Activated CD4-positive, CD25-positive, alpha-beta regulatory T cell (primary cell): ENCODE results near the gene MDFIC.
"Not testable (repeated sequence)": the region's sequence is repeated elsewhere in the genome, so short reads cannot be mapped to it uniquely, and the experiment has no call there.

Experiments
- DNase-seq, 4 experiments: peaks; one replicate each; lab custom pipeline; 2025; lab: John Stamatoyannopoulos, UW

Gene MDFIC, protein sequence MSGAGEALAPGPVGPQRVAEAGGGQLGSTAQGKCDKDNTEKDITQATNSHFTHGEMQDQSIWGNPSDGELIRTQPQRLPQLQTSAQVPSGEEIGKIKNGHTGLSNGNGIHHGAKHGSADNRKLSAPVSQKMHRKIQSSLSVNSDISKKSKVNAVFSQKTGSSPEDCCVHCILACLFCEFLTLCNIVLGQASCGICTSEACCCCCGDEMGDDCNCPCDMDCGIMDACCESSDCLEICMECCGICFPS

DNA sequence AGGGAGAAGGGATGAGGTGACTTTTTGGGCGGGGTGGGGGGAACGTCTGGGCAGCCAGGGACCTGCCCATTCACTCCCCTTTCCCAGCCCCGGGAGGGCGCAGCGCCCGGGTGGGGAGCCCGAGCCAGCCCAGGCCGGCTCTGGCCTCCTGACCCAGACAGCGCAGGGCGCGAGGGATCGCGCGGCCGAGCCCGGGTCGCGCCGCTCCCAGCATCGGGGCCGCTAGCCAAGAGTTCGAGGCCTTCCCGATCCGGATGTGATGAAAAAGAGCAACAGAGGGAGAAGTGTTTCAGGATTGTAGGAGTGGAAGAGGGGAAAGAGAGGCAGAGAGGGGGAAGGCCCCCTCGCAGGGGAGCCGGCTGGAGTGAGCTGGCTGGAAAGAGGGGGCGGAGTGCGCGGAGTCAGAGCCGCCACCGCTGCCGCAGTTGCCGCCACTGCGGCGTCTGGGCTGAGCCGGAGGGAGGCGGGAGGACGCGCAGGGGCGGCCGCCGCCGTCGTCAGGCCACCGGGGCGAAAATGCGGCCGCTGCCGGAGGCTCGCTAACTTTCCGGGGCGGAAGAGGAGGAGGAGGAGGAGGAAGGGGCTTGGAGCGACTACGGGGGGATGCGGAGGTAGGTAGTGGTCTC lies at the start of gene MDFIC:
TSS of gene MDFIC (plus strand) at position 69 of the 626 bp plus-strand sequence. CDS start 940 bp downstream, outside the sequence.
- peak; percentile 32 to 38 (median 34) for DNase-seq

DNA sequence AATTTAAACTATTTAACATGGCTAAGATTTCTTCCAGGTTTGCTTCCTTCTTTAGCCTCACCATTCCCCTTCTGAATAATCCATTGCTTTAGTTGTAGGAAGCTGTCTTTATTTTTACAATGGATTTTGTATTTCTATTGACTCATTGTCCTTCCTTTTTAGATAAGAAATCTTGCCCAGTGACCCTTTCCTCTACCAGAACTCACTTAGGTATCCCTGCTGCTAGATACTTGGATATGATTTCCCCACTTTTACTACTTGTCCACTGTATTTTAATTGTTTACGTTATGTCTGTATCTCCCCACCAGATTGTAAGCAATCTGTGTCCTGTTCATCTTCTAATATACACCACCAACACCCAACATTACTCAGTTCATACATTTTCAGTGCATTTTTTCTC lies 47.7 kb upstream of the MDFIC start:
- no peak for DNase-seq

DNA sequence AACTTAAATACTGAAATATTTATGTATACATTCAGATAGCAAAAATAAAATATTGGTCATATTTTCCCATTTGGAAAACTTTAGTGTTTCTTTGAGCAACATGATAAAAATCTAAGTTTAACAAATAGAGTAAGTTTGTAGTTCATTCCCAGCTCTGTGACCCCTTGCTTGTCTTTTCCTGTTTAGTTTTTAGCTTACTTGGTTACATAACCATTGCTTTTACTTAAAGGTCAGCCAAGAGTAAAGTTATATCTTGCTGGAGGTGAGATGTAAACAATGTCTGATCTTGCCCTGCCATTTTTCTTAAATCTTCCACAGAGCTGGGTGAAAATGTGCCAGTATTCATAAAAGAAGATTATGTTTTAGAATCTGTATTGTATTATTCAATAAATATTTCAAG lies 46.7 kb upstream of the MDFIC start:
- DNase-seq: no peak

DNA sequence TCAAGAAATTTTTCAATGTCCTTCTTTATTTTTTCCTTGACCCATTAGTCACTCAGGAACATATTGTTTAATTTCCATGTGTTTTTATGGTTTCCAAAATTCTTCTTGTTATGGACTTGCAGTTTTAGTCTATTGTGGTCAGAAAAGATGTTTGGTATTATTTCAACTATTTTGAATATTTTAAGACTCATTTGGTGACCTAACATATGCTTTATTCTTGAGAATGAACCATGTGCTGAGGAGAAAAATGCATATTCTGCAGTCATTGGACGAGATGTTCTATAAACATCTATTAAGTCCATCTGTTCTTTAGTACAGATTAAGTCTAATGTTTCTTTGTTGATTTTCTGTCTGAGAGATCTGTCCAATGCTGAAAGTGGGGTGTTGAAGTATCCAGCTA lies 42.3 kb upstream of the MDFIC start:
- no peak for DNase-seq

DNA sequence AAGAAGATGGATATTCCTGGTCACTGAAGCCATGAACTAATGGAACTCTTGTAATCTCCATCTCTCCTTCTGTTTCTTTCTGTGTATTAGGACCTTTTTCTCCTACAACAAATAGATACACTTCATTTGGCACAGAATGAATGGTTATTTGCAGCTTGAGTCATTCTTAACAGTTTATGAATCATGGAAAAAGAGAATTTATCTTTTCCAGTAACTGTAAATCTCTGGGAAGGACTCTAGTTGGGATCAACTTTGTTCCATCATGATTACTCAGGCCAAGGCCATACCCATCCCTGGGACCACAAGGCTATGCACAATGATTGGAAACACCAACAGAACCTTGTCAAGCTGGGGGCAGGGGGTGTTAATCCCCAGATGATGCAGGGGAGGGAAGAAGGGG lies 36.1 kb upstream of the MDFIC start:
- DNase-seq: no peak

DNA sequence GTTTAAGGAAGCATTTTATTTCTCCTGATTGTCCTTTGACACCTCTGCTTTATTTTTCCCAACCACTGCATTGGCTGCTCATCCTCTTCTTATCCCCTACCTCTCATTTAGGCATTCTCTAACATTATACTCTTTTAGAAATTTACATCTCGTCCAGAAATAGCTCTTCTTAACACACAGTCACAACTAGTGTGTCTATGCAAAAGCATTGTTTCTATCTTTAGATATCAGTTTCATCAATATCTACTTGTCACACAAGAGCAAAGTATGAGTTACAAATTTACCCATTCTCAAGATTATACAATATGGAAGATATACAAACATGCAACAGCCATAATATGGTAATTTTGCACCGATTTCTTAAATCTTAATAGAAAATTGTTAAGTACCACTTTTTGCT lies 35.7 kb upstream of the MDFIC start:
- DNase-seq: no peak

DNA sequence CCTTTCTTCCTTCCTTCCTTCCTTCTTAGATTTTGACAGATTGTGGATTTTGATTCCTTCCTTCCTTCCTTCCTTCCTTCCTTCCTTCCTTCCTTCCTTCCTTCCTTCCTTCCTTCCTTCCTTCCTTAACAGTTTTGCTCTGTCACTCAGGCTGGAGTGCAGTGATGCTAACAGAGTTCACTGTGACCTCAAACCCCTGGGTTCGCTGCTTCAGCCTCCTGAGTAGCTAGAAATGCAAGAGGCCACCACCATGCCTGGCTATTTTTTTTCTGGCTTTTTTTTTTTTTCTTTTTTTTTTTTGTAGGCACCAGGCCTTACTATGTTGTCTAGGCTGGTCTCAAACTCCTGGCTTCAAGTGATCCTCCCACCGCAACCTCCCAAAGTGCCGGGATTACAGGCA lies 32.8 kb upstream of the MDFIC start:
- not testable (repeated sequence) for DNase-seq

DNA sequence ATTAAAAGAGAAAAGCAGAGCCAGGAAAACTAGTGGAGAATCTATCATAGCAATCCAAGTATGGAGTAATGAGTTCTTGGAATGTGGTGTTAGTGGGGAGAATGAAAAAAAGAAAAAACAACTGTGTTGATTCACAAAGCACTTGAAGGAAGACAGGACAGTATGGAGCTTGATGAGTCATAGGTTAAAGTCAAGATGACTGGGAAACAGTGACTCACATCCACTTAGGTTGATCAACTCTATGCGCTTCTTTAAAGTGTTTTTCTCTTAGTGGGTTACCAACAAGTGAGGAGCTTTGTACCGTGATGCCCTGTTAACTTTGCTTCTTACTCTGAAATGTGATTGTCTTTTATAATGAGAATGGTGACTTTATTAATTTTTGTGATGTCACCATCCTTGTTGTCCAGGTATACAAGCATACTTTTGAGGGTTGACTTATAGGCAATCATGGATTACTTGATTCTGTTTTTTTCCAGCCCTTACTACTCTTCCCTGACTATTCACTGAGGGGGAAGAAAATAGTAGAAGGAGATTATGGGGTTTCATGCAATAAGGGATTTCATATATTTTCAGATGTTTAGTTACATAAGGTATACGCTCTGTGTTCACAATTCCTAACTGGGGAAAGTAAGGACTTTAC lies 32.1 kb upstream of the MDFIC start:
- DNase-seq: no peak

DNA sequence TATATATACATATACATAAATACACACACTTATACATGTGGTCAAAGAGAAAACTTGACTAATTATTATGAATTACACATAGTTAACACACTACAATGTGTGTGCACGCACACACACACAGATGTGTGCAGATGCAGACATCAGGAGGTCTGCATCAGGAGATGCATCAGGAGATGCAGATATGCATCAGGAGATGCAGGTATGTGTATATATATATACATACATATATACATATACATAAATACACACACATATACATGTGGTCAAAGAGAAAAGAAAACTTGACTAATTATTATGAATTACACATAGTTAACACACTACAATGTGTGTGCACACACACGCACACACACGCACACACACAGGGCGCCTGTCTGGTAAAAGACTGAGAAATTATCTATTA lies 31.3 kb upstream of the MDFIC start:
- DNase-seq: no peak

DNA sequence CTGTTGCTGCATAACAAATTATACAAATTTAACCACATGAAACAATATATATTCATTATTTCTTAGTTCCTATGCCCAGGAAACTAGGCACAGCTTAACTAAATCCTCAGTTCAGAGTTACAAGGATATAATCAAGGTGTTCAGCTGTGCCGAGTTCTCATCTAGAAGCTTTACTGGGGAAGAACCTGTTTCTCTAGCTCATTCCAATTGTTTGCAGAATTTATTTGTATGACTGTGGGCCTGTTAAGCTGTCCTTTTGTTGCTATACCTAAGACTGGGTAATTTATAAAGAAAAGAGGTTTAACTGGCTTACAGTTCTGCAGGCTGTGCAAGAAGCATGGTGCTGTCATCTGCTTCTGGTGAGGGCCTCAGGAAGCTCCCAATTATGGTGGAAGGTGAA lies 21.8 kb upstream of the MDFIC start:
- DNase-seq: no peak

DNA sequence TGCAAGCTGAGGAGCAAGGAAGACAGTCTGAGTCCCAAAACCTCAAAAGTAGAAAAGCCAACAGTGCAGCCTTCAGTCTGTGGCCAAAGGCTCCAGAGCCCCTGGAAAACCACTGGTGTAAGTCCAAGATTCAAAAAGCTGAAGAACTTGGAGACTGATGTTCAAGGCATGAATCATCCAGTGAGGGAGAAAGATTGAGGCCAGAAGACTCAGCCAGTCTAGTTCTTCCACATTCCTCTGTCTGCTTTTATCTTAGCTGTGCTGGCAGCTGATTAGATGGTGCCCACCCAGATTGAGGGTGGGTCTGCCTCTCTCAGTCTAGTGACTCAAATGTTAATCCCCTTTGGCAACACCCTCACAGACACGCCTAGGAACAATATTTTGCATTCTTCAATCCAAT lies 20.1 kb upstream of the MDFIC start:
- no peak for DNase-seq

DNA sequence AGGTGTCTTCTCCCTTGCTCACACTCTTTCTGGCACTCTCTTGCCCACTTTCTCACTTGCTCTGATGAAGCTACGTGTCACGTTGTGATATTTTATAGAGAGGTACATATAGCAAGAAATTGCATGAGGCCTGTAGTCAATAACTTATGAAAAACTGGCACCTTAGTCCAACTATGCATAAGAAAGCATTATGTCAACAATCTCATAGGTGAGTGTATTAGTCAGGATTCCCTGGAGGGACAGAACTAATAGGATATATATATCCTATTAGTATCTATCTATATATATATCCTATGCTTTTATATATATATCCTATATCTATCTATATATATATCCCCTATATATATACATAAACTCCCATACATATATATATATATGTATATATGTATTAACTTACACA lies 18.8 kb upstream of the MDFIC start:
- DNase-seq: no peak

DNA sequence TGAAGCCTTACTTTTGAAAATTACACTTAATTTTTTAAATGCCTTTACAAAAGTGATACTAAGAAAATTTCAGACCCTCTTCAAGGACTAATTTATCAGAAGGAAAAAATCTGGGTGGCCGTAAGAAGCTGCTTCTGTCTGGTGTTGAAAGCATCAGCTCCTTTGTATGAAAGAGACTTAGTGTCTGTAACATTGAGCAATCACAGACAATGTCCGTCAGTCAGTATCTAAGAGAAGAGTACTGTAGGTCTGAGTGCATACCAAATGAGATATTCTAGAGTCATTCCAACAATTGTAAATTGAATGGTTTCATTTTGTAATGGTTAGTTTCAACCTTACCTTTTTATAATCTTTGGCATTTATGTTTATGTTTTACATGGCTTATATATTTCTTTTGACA lies 11.1 kb upstream of the MDFIC start:
- DNase-seq: no peak

DNA sequence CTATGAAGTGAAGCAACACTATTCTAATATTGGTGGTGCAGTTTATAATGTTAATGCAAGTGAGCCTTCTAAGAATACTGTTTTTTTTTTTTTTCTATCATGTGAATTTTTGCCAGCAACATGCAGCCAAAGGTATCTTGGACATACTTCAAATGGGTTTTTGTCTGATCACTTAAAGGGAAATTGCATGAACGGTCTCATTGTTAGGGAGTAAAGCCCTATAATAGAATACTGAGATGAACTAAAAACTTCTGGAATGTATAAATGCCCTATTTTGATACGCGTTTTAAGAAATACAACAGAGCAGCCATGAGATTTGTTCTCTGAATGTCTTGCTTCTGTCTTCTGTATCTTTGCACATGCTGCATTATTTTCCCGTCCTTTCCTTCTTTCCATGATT lies 10.5 kb upstream of the MDFIC start:
- no peak for DNase-seq

DNA sequence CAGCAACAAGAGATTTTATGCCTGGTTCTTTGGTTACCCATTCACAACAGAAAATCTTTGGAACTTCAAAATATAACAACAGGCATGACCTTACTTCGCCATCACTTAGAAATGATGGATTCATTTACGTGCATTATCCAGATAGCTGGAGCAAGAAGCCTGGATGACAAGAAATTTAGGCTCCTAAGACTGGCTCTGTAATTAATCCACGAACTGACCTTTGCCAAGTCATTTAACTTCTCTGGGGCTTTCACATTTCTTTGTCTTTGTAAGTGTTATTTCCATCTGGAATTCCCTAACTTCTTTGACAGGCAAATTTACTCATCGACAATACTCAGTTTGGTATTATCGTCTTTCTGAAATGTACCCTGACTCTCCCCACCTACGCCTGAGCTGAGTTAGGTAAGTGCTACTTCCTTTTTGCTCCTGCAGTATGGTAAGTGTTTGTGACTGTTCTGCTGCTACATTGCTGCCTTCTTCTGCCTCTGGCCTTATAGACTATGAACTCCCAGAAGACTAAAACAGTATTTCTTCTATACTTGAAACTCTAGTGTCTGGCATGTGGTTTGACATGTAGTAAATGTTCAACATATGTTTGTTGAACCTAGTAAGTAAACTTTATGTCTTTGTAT lies 5.5 kb upstream of the MDFIC start:
- no peak for DNase-seq

DNA sequence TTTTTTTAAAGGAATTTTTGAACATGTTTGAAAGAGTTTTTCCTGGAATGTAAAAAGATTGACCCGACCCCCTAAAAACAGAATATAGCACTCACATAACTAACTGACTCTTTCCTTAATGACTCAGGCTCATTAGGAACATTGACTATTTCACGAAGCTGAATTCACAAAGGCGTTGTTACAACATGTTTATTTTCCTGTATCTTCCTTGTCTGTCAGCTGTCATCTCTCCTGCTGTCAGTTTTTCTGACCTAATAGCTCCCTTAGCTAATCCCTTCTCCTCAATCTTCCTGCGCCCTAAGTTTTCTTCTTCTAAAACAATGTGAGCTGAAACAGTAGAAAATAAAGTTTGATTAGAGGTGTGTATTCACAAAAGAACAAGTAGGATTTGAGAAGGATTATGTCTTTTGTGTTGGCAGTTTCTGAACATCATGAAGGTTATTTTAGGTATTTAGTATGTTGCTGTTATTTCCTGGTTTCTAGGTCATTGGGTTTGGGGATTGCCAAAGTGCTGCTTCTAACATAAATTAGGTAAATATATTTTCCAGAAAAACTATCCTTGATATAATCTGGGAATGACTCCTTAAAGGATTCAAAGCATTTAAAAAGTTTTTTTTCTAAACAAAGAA lies 4.6 kb upstream of the MDFIC start:
- no peak for DNase-seq

DNA sequence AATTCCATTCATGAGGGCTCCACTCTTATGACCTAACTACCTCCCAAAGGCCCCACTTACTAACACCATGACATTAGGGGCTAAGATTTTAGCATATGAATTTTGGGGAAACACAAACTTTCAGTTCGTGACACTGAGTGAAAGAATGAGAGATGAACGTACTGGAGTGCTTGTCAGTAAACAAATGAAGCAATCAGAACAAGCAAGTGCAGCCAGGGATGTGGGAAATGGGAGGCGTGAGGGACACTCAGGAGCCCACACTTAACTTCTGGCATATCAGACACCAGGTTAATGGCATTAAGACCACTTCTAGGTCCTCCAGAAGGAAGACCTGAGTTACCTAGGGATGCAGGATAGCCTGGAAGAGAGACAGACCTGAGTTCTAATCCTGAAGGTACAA lies 2.3 kb upstream of the MDFIC start:
- no peak for DNase-seq

DNA sequence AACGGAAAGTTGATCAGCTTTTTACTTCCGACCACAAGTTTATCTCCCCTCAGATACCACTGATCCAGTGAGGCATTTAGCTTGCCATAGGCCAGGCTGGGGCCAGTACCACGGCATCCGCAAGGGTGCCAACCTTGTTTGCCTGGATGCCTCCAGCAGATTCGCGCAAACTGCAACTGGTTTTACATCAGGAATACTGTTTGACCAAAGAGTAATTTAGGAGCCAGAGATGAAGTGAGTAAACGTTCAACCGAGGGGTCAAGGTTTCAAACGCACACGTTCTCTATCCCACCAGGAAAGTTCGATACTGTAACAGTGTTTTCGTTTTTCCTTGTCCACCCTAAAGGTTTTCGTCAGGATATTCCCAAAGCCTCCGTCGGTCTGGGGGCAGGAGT lies 266 bp upstream of the MDFIC start:
- DNase-seq: peak in 1 of 4 experiments; percentile 3

DNA sequence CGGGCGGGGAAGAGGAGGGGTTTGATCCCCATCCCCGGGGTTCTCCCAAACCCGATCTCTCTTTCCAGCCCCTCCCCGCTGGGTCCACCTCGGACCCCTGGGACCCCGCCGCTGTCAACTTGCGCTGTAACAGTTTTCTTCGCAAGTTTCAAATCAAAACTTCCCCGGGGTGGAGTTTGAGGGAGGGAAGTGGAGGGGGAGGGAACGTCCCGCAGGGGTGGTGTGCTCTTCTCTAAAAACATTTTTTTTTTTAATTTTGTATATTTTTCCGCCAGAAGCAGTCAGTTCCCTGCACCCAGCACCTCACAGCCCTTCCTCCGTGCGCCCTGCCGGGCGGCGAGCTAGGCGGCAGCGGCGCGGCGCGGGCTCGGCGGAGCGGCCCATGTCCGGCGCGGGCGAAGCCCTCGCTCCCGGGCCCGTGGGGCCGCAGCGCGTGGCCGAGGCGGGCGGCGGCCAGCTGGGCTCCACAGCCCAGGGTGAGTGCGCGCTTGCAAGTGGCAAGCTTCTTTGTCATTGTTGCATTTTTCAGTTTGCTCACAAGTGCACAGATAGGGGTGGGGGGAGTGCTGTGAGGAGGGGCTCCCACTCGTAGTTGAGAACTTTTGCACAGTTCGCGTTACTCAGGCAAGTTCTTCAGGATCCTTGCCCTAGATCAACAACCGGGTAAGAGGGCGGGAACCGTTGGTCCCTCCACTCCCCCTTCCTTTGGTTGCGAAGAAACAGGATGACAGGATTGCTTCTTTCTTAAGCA lies 933 bp downstream of the MDFIC start:
- DNase-seq: peak; percentile 27 to 38 (median 33)

DNA sequence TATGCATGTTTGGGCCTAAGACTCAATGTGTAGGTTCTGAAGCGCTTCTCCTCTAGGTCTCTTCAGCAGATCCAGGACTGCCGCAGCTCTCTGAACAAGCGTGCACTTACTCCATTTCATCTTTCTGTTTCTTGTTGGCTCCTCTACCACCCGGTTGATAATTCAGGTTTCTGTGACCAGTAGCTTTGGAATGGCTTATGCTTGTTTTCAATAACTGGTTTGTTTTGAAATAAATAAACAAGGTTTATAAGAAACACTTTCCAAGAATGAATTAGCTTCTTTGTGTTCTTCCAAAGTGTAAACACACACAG lies 1.5 kb downstream of the MDFIC start:
- DNase-seq: no peak

DNA sequence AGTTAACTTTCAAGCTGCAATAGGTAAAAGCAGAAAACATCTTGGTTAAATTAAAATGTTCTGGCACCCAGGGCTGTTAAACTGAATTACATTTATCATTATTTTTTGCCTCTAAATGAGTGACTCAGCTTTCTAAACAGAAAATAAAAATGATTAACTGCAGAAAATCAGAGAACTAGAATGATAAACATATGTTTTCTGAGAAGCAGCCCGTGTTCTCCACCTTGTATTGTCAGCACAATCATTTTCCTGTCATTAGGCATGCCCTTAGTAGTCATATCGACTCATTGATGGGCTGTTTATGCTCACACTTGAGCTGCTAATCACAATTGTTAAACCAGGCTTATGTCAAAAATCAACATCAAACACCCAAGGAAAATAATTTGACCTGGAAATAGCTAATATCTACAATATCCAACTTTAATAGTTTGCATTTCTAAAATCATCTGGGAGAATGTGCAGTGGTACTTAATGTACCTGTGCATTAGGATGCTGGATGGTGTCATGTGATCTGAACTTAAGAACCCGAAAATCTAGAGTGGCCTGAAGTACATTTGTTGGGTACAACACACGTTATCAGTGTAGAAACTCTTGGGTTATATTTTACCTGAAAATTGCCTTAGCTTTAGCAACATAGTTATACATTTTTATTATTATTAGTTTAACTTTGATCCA lies 2.3 kb downstream of the MDFIC start:
- no peak for DNase-seq

DNA sequence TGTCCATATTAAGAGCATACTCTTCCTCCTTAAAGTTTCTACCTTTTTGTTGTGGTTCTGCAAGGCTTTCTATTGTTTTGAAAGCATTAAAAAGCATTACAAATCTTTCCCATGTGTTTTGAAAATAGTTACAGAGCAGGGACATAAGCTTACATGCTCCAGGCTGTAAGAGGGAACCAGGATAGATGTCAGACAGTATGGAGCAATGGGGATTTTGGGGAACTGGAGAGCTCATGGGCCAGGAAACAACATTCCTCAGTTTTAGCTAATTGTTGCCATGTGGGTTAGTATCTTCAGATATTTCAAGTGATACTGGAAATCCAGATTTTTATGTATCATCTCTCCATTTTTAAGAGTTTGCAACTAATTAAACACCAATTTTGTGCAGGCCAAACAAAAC lies 3.5 kb downstream of the MDFIC start:
- DNase-seq: no peak
